GM19025 (cell line): Measurements from ENCODE around the gene NXPH2.
A peak's percentile ranks its signal among the peaks of the same experiment; 100 is the strongest.

ENCODE experiments used
- ATAC-seq: cut with Tn5 transposase; IDR thresholded peaks from one replicate; pipeline ENCODE4 v1.9.1; 2021; ENCODE audit warnings: mild to moderate bottlenecking, low read depth, moderate library complexity; ENCODE audit not compliant: unreplicated experiment

The NXPH2 gene

GRCh38 chr2:138713069-138713496 lies 67.1 kb downstream of the NXPH2 start:
- no peak for ATAC-seq

- peak; percentile 84 for ATAC-seq
Measured at GRCh38 chr2:138712212-138712979, 67.8 kb downstream of the NXPH2 start.

GRCh38 chr2:138711812-138712211 lies 68.4 kb downstream of the NXPH2 start:
- ATAC-seq: peak; percentile 38

- ATAC-seq: no peak
Measured at GRCh38 chr2:138708682-138709241, 71.4 kb downstream of the NXPH2 start.

- no peak for ATAC-seq
Measured at GRCh38 chr2:138707392-138708074, 72.7 kb downstream of the NXPH2 start.

- ATAC-seq: no peak
Measured at GRCh38 chr2:138703242-138703641, 76.9 kb downstream of the NXPH2 start.

GRCh38 chr2:138700716-138701115 lies 79.5 kb downstream of the NXPH2 start:
- ATAC-seq: no peak

GRCh38 chr2:138699421-138699820 lies 80.8 kb downstream of the NXPH2 start:
- ATAC-seq: no peak

- no peak for ATAC-seq
Measured at GRCh38 chr2:138698428-138698827, 81.8 kb downstream of the NXPH2 start.

GRCh38 chr2:138691667-138692066 lies 88.5 kb downstream of the NXPH2 start:
- no peak for ATAC-seq

- ATAC-seq: no peak
Measured at GRCh38 chr2:138689705-138690104, 90.5 kb downstream of the NXPH2 start.

- no peak for ATAC-seq
Measured at GRCh38 chr2:138682163-138682562, 98.0 kb downstream of the NXPH2 start.

- no peak for ATAC-seq
Measured at GRCh38 chr2:138677221-138677620, 103.0 kb downstream of the NXPH2 start.

GRCh38 chr2:138676619-138677021 lies 103.6 kb downstream of the NXPH2 start:
- ATAC-seq: no peak

GRCh38 chr2:138671566-138671965 lies 108.6 kb downstream of the NXPH2 start:
- ATAC-seq: no peak

- ATAC-seq: no peak
Measured at GRCh38 chr2:138670734-138671133, 109.5 kb downstream of the NXPH2 start.

GRCh38 chr2:138665937-138666336 lies 114.3 kb downstream of the NXPH2 start:
- no peak for ATAC-seq

GRCh38 chr2:138658187-138658894 lies 121.8 kb downstream of the NXPH2 start:
- no peak for ATAC-seq

GRCh38 chr2:138654146-138654545 lies 126.0 kb downstream of the NXPH2 start:
- ATAC-seq: no peak

GRCh38 chr2:138652378-138652777 lies 127.8 kb downstream of the NXPH2 start:
- no peak for ATAC-seq

GRCh38 chr2:138649571-138649970 lies 130.6 kb downstream of the NXPH2 start:
- ATAC-seq: no peak
